Omental fat pad (tissue), 4 donors: ENCODE measurements around the gene CDC37L1. TPM values are rescaled to one million over a fixed set of nuclear protein-coding genes. Genes with fewer than 3 reads are reported as not detected.

Experiments
- ATAC-seq: fragments of 150-250 bp; one replicate; pipeline ENCODE4 v1.9.1; 2016; ENCODE audit warnings: mild to moderate bottlenecking, moderate library complexity; ENCODE audit not compliant: low FRiP score
- DNase-seq: peaks from one replicate; pipeline ENCODE4 v3.0.0-alpha.2; 2019; ENCODE audit warnings: low spot score
- total RNA-seq, 4 donors: library from RNA; depleted of rRNA; stranded (reverse); fragments of >200 nt; gene quantifications; one replicate each; pipeline ENCODE4 v1.1.0, GENCODE V29; 2016
- TF ChIP-seq, protein P1 (sequence below), 3 donors: fragments of 450-650 bp; IDR thresholded peaks; one replicate each; pipeline ENCODE4 v1.5.1; 2016 to 2017; ENCODE audit warnings: antibody characterized with exemption in 3 of 3, mild to moderate bottlenecking in 3 of 3, moderate library complexity in 2 of 3

CDC37L1 gene
- total RNA-seq, 4 donors from 2014 or later, result 26.3 to 46.1 (median 31.2) TPM

DNA sequence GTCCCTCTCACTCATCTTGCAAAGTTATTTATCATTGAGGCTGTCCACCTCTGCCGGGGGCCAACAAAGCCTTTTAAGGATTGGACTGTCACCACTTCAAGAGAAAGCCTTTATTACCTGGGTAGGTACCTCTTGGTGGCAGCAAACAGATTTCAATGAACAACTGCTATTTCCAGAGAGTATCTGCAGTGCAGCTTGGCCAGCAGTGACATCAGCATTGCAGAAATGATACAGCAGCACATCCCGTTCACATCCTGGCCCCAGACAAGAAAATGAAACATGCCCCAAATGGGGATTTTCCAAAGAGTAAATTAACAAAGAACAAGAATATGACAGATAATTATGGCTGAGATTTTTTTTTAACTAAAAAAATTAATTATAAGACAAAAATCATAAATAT is 10.8 kb upstream of the CDC37L1 start:
- ATAC-seq (no peak), DNase-seq (no peak)
- TF ChIP-seq, protein P1, sequence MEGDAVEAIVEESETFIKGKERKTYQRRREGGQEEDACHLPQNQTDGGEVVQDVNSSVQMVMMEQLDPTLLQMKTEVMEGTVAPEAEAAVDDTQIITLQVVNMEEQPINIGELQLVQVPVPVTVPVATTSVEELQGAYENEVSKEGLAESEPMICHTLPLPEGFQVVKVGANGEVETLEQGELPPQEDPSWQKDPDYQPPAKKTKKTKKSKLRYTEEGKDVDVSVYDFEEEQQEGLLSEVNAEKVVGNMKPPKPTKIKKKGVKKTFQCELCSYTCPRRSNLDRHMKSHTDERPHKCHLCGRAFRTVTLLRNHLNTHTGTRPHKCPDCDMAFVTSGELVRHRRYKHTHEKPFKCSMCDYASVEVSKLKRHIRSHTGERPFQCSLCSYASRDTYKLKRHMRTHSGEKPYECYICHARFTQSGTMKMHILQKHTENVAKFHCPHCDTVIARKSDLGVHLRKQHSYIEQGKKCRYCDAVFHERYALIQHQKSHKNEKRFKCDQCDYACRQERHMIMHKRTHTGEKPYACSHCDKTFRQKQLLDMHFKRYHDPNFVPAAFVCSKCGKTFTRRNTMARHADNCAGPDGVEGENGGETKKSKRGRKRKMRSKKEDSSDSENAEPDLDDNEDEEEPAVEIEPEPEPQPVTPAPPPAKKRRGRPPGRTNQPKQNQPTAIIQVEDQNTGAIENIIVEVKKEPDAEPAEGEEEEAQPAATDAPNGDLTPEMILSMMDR (IDR thresholded peaks at IDR 0.05), result no peak

DNA sequence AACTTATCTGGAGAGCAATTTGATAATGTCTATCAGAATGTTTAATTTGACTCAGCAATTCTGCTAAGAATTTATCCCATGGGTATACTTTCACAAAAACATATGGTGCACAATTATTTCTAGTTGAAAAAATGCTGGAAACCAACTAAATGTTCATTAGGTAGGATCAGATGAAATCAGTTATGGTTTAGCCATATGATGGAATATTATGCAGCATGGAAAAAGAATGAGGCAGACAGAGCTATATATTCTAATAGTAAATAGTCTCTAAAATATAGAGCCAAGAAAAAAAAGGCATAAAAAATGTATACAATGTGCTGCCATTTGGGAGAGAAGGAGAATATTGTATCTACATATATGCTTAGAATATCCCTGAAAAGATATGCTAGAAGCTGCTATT is 9.5 kb upstream of the CDC37L1 start:
- TF ChIP-seq, protein P1 (IDR thresholded peaks at IDR 0.05), result no peak
- ATAC-seq (no peak), DNase-seq (no peak)

DNA sequence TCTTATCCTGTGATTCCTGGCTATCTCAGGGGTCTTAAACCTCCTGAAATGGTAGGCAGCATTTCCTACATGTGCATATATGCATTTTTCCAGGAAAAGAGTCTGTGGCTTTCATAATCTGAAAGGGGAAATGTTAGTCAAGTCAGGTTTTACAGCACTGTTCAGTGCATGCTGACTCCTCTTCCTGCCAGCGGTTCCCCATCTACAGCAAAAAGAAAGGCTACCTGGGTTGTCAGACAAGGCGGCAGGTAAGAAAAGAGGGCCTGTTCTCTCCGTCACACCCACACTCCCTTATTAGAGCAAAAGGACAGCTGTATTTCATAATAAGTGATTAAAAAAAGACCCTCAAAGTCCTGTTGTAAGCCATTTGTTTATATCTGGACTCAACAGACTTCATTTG is 8.8 kb upstream of the CDC37L1 start:
- TF ChIP-seq, protein P1 (IDR thresholded peaks at IDR 0.05), result no peak
- ATAC-seq, result no peak
- no peak for DNase-seq

DNA sequence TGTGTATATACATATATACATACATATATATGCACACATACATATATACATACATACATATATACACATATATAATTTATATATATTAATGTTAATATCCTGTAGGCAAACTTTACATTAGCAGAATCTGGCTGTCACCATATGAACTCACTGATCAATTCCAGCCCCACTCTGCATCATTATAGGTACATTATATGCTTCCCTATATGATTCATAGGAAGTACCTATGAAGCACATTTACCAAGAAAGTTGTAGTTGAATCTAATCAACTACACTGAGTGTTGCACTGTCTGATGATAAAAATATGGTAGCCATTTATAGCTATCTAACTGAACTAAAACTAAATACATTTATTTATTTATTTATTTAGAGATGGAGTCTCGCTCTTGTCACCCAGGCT is 7.6 kb upstream of the CDC37L1 start:
- ATAC-seq, result no peak
- TF ChIP-seq, protein P1 (IDR thresholded peaks at IDR 0.05), result no peak
- DNase-seq, result no peak

DNA sequence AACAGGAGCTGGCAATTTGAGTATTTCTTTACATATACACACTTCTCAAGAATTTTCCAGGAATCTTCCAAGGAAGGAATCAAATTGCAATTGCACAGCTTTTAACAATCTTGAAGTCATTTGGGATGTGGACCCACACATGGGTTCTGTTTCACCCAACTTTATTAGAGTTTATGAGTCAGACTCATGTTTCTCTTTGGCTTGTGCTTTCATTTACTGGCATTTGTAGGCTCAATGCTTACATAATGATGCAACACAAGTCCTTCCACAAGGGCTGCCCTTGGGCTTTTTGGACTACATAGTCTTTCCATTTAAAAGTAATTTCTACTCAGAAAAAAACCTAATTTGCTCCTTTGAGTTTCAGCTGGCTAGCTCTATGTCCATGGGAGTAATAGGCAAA is 4.6 kb upstream of the CDC37L1 start:
- ATAC-seq, result no peak
- TF ChIP-seq, protein P1 (IDR thresholded peaks at IDR 0.05), result no peak
- DNase-seq, result no peak

DNA sequence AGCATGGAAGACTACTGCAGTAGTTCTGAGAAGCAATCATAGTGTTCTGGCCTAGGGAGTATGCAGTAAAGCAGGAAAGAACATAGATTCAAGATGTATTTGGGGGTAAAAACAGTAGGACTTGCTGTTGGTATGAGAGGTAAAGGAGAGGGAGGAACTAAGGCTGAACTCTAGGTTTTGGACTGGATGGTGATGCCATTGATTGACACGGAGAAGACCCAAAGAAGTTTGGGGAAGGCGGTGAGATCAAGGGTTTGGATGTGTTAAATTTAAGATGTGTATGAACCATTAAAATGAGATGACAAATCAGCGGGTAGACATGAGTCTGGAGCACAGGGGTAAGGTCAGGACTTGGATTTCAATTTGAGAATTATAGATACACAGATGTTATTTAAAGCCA is 2.0 kb upstream of the CDC37L1 start:
- TF ChIP-seq, protein P1 (IDR thresholded peaks at IDR 0.05), result no peak
- ATAC-seq, result no peak
- no peak for DNase-seq

DNA sequence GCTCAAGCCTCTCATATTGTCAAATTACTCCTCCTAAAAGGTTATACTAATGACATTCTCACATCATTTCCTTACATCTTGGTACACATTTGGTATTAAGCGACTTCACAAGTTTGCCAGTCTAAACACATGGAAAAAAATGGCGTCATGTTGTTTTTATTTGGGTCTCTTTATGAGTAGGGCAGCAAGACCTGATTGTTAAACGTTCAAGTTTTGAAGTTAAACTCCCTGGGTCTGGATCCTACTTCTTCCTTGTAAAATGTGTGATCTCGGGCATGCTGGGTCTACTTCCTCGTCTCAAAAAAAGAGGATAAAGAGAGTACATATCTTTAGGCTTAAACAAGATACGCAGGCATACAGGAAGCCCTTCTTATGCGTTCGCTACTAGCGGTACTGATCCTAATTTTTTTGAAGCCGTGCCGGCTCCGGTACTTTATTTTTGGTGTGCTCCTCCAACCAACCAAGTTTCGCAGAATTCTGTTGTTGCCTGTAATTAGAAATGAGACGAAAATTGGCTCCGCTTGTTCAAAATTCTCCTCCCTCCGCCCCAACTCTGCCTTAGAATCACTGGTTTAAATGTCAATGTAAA is 596 bp upstream of the CDC37L1 start:
- DNase-seq (no peak), ATAC-seq (no peak)
- TF ChIP-seq, protein P1 (IDR thresholded peaks at IDR 0.05), result no peak
